ENCODE measurements around the gene ATG4A. TPM values are rescaled to one million over a fixed set of nuclear protein-coding genes. Genes with fewer than 3 reads are reported as not detected.

The ATG4A gene
- total RNA-seq, 1 experiment from 2014 or later: 6.4 TPM

DNA sequence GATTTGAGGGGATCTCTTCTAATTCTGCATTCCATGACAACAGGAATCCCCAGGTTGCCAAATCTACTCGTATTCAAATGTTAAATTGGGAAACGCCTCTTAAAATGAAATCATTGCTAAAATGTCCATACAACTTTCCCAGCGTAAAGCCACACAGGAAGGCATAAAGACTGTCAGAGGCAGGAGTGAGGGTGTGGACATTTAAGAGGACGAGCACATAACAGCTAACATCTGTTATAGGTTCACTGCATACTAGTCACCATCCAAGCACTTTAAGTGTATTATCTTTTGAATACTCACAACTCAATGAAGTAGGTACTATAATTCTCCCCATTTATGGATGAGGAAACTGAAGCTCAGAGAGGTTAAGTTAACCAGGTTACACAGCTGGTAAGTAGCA is 35.6 kb downstream of the ATG4A start:
- peak overlapping the region; percentile 59 to 95 (median 93); a peak in 3 of 7 replicates for H3K27ac Mint-ChIP-seq
- Histone ChIP-seq H2AK5ac (ENCODE audit: insufficient read length, low read length) (no peak overlapping the region), H3K18ac (ENCODE audit: insufficient read length, low read depth, low read length) (no peak overlapping the region), H3T11ph (ENCODE audit: low read length) (no peak overlapping the region), H3K4me1 (ENCODE audit: insufficient read depth, low read length) (peaks cover 9% of the 10 kb centered on the region; the same call in 1 of the 2 replicates), H3K79me1 (ENCODE audit: insufficient read depth, low read depth, low read length, poor library complexity, severe bottlenecking) (no peaks in the 10 kb centered on the region), H2BK5ac (ENCODE audit: insufficient read length, low read length) (no peak overlapping the region), H3K9ac (ENCODE audit: extremely low read depth, insufficient read length, low read length) (no peak overlapping the region), H4K5ac (ENCODE audit: insufficient read length, low read depth, low read length) (no peak overlapping the region), H3K27ac (ENCODE audit: insufficient read length, low read depth, low read length) (no peak overlapping the region), H3K14ac (ENCODE audit: insufficient read depth, low read length) (no peak overlapping the region), H3K56ac (ENCODE audit: insufficient read length, low read depth, low read length) (no peak overlapping the region), H3K23ac (ENCODE audit: insufficient read length, low read depth, low read length) (no peak overlapping the region), H4K8ac (replicated peaks; ENCODE audit: insufficient read length, low read depth, low read length) (no peak overlapping the region), H4K20me1 (ENCODE audit: control insufficient read depth, insufficient read depth, insufficient read length) (no peaks in the 10 kb centered on the region), H2BK15ac (ENCODE audit: low read depth, low read length) (no peak overlapping the region), H2BK20ac (ENCODE audit: low read depth, low read length, poor library complexity, severe bottlenecking) (no peak overlapping the region), H3K9me3 (ENCODE audit: control insufficient read depth, low read depth, low read length) (no peaks in the 10 kb centered on the region), H2AFZ (ENCODE audit: low read length) (no peak overlapping the region), H2BK12ac (ENCODE audit: insufficient read length, low read depth, low read length) (no peak overlapping the region), H3K79me2 (ENCODE audit: insufficient read depth, low read length) (no peaks in the 10 kb centered on the region), H4K91ac (ENCODE audit: insufficient read length, low read depth, low read length) (no peak overlapping the region), H3K4me2 (ENCODE audit: insufficient read depth, insufficient read length, low read length) (no peak overlapping the region), H3K23me2 (ENCODE audit: insufficient read length, low read depth, low read length, poor library complexity, severe bottlenecking) (no peaks in the 10 kb centered on the region), H3K4ac (ENCODE audit: low read depth, low read length) (no peak overlapping the region), H3K27me3 (ENCODE audit: insufficient read depth, low read length) (no peaks in the 10 kb centered on the region), H2BK120ac (ENCODE audit: low read depth, low read length, poor library complexity, severe bottlenecking) (no peak overlapping the region)
- no CpG with 5 or more reads among the region's 4 CpGs for WGBS (ENCODE audit: extremely low coverage, insufficient read length, low lambda C conversion rate)
- H3K27me3 Mint-ChIP-seq (ENCODE audit: low read depth): no peaks in the 10 kb centered on the region
- H3K4me3 Mint-ChIP-seq: no peak overlapping the region
- TF ChIP-seq, protein P1, sequence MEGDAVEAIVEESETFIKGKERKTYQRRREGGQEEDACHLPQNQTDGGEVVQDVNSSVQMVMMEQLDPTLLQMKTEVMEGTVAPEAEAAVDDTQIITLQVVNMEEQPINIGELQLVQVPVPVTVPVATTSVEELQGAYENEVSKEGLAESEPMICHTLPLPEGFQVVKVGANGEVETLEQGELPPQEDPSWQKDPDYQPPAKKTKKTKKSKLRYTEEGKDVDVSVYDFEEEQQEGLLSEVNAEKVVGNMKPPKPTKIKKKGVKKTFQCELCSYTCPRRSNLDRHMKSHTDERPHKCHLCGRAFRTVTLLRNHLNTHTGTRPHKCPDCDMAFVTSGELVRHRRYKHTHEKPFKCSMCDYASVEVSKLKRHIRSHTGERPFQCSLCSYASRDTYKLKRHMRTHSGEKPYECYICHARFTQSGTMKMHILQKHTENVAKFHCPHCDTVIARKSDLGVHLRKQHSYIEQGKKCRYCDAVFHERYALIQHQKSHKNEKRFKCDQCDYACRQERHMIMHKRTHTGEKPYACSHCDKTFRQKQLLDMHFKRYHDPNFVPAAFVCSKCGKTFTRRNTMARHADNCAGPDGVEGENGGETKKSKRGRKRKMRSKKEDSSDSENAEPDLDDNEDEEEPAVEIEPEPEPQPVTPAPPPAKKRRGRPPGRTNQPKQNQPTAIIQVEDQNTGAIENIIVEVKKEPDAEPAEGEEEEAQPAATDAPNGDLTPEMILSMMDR (conservative IDR thresholded peaks at IDR 0.05): no peak
- no peaks in the 10 kb centered on the region for H3K9me3 Mint-ChIP-seq
- peaks cover 27 to 35% of the 10 kb centered on the region in 2 experiments for H3K4me1 Mint-ChIP-seq
- DNase-seq: no peak
- H3K36me3 Mint-ChIP-seq (ENCODE audit: insufficient read depth in 1 of 3, low read depth in 3 of 3): no peaks in the 10 kb centered on the region; a peak in 1 of 7 replicates

Measured in H9 (cell line).